Upper lobe of left lung (tissue), 4 donors: ENCODE measurements around the gene AGRN.

Experiments used
- POLR2A ChIP-seq, 4 donors: fragments of 450-650 bp; IDR thresholded peaks; one replicate each; pipeline ENCODE4 v1.5.1; 2016 to 2017; ENCODE audit warnings: antibody characterized with exemption in 4 of 4, mild to moderate bottlenecking in 2 of 4
- TF ChIP-seq, protein P1 (sequence below), 6 experiments: fragments of 450-650 bp in 4 of 6; fragments of 200-600 bp in 2 of 6; sonication (generic) in 2 of 6; IDR thresholded peaks; one replicate each; pipeline ENCODE4 v1.5.1; 2016 to 2019; ENCODE audit warnings: antibody characterized with exemption in 6 of 6

DNA sequence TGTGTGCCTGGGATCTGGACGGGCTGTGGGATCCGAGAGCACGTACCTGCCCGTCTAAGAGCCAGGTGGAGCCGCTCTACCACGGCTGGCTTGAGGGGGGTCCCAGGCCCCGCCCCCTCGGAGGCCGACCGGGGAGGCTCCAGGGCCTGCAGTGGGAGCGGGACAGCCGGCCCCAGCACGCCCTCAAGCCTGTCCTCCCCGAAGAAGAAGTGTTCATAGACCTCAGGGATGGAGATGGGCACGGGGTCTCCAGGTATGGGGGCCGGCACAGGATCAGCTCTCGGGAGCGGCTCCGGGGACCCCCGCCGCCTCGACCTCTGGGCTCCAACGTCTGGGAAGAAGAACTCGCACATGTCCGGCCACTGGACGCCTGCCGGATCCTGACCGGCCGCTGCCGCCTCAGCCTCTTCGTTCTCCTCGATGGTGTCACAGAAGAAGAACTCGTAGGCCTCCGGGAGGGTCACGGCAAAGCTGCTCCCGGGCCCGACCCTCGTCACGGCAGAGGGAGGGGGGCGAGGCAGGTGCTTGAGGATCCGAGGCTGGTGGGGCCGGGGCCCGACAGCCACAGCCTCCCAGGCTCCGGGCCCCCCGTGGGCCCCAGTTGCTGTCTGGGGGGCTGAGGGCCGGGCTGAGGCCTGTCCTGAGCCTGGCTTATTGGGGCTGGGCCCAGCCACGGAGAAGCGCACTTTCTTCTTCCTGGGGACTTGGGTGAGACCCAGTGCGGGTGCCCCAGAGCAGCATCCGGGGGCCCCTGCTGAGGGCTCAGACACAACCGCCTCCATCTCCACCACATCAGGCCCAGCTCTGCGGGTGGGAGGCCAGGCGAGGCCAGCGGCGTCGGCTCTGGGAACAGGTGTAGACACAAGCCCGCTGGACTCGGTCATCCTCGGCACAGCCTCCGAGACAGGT lies 40.8 kb upstream of the AGRN start:
- TF ChIP-seq, protein P1, sequence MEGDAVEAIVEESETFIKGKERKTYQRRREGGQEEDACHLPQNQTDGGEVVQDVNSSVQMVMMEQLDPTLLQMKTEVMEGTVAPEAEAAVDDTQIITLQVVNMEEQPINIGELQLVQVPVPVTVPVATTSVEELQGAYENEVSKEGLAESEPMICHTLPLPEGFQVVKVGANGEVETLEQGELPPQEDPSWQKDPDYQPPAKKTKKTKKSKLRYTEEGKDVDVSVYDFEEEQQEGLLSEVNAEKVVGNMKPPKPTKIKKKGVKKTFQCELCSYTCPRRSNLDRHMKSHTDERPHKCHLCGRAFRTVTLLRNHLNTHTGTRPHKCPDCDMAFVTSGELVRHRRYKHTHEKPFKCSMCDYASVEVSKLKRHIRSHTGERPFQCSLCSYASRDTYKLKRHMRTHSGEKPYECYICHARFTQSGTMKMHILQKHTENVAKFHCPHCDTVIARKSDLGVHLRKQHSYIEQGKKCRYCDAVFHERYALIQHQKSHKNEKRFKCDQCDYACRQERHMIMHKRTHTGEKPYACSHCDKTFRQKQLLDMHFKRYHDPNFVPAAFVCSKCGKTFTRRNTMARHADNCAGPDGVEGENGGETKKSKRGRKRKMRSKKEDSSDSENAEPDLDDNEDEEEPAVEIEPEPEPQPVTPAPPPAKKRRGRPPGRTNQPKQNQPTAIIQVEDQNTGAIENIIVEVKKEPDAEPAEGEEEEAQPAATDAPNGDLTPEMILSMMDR (IDR thresholded peaks at IDR 0.05): no peak
- no peak for TF ChIP-seq POLR2A (IDR thresholded peaks at IDR 0.05)
